Hematopoietic multipotent progenitor cell treated with erythropoietin and hydrocortisone succinate and interleukin-3 and kit ligand, for 15 days (in vitro differentiated cells): ENCODE measurements around the gene DAPK1.

Experiments used
- DNase-seq: peaks from one replicate; pipeline ENCODE4 v3.0.0-alpha.2; 2015; ENCODE audit warnings: low spot score

The DAPK1 gene

DNA sequence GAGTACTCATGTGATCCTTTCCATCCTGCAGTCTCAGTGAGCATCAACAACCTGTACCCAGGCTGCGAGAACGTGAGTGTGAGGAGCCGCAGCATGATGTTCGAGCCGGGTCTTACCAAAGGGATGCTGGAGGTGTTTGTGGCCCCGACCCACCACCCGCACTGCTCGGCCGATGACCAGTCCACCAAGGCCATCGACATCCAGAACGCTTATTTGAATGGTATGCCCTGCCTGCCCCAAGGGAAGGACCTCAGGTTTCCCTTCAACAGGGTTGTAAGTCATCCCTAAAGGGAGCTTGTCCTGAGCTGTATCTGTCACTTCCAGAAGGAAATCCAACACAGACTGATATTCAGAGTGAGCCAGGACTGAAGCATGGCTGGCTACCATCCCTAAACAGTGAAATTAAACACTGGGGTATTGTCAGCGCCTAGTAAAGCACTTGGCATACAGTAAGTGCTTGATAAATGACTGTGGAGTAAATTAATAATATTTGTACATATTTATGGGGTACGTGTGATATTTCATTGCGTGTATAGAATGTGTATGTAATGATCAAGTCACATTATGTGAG, 188.9 kb downstream of the DAPK1 start:
- no peak for DNase-seq

DNA sequence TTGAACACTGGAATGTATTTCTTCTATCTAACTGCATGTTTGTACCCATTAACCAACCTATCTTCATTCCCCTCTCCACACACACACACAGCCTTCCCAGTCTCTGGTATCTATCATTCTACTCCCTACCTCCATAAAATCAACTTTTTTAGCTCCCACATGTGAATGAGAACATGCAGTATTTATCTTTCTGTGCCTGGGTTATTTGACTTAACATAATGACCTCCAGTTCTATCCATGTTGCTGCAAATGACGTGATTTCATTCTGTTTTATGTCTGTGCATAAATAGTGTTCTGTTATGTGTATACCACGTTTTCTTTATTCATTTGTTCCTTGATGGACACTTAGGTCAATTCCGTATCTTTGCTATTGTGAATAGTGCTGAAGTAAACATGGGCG, 189.5 kb downstream of the DAPK1 start:
- DNase-seq = no peak

DNA sequence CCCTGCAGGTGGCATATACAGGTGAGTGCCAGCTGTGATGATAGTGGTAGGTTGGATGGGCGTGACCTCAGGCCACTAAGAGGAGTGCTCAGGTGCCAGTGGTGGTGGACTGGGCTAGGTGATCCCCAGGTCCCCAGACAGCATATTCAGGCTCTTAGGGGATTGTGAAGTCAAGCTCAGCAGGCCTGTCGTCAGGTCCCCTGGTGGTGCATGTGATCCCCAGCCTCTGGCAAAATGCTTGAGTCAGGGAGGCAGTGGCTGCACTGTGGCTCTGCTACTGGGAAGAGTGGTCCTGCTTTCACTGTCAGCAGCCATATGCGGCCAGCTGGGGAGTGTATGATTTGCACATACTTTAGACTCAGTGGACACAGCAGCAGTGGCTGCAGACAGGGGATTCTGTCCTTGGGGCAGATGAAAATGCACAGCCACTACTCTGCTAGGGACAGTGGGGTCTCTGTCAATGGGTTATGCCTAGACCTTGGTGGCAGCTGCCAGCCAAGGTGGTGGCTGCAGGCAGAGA, 196.6 kb downstream of the DAPK1 start:
- DNase-seq = no peak

DNA sequence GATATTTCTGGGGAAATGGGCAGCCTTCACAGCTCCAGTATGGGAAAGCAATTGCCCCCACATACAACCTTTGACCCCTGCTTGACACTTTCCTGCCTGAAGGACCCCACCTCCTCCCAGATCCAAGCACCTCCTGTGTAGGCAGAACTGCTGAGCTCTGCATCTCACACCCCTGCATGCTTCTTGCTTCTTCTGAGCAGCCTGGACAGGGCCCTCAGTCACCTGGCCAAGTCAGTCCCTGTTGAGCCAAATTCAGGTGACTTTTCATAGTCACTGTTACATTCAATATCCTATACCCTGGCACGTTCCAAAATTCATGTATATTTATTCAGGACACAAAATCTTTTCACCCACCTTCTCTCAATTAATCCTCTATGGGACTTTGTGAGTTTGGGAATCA, 197.9 kb downstream of the DAPK1 start:
- no peak for DNase-seq

DNA sequence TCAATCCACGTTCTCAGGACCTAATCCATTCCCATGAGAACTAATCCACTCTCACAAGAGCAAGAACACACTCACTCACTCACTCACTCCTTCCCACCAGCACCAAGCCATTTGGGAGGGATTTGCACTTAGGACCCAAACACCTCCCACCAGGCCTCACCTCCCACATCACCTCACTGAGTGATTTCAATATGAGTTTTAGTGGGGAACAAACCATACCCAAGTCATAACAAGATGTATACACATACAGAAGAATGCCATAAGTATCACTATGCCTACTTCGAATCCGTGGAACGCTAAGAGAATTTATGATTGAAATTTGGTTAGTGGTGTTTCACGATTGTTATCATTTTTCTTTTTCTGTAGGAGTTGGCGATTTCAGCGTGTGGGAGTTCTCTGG, 199.0 kb downstream of the DAPK1 start:
- DNase-seq = no peak

DNA sequence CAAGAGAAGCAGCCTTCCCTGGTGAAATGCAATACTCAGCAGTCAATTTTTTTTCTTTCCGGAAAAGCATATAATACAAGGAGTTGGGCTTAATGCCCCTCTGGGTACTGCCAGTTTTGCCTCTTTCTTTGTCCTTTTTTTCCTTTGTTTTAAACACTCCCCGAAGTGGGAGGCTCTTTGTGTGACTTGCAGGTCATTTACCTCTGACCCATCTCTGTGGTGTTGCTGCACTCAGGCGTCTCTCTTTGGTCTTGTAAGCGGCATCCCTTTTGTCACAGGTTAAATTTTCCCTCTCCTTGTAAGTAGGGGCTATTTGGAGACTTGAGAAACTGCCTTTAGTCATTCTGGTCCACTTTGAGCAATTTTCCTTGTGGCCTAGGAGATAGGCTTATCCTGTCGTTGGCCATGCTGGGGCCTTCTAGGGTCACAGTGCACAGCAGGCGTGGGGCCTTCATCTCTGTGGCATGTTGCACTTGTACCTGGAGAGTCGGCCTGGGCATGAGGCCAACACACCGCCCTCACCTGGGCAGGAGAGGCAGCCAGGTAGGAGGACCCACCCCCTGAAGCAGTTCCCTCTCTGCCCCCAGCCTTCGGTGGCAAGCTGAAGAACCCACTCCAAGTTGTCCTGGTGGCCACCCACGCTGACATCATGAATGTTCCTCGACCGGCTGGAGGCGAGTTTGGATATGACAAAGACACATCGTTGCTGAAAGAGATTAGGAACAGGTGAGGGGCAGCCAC, 200.6 kb downstream of the DAPK1 start:
- no peak for DNase-seq

DNA sequence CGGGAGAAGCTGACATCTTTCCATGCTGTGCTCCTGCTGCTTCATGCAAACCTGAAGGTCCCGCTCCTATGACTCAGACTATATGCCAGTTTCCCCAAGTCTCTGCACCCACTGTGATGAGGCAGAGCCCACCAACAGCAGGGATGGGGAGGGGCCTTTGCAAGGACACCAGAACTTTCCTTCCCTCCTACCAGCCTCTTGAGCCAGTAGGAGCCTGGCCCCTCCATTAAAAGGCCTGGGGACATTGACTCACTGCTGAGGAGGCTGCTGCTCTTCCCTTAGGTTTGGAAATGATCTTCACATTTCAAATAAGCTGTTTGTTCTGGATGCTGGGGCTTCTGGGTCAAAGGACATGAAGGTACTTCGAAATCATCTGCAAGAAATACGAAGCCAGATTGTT, 202.2 kb downstream of the DAPK1 start:
- DNase-seq = no peak

DNA sequence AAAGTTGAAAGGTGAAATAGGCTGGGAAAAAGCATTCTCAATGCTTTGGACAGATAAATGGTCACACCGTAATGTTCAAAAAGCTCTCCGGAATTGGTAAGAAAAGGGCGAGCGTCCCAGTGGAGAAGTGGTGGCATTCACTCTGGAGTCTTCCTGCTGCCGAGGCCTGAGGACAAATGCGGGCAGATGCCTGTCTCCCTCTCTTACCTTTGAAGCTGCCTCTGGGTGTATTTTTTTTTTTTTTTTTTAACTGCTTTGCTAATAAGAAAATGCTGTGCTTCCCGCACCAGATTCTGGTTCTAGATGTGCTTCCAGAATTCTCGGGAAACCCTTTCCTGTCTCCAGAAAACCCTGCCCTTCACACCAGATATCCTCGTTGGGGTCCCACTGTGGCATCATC, 203.8 kb downstream of the DAPK1 start:
- no peak for DNase-seq

DNA sequence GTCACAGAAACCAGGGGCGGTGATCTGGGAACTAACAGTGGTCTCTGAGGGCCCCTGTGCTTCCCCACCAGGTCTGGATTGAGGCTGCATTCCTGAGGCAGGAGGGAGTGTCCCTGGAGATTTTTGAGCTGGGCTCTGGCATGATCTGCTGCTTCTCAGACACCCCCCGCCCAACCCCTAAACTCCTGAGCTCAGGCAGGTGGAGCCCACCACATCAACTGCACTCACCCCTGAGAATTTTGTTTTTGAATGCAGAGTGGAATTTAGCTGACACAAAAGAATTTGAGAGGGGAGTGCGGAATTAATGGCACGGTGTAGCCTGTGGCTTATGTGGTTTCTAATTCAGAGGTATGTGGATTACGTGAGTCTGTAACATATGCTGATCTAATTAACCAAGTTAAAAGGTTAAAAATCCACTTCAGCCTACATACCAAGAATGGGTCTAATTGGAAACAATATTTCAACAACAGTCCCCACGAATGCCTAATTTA, 204.3 kb downstream of the DAPK1 start:
- no peak for DNase-seq

DNA sequence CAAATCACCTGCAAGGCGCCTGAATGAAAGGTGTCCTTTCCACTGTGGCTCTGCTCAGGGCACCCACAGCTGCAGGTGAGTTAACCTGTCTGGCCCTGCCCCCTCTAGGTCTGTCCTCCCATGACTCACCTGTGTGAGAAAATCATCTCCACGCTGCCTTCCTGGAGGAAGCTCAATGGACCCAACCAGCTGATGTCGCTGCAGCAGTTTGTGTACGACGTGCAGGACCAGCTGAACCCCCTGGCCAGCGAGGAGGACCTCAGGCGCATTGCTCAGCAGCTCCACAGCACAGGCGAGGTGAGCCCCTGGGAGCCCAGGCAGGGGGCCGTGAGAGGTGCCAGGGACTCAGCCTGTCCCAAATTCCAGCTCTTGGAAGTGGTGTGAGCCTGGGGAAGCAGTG, 205.3 kb downstream of the DAPK1 start:
- DNase-seq = no peak

DNA sequence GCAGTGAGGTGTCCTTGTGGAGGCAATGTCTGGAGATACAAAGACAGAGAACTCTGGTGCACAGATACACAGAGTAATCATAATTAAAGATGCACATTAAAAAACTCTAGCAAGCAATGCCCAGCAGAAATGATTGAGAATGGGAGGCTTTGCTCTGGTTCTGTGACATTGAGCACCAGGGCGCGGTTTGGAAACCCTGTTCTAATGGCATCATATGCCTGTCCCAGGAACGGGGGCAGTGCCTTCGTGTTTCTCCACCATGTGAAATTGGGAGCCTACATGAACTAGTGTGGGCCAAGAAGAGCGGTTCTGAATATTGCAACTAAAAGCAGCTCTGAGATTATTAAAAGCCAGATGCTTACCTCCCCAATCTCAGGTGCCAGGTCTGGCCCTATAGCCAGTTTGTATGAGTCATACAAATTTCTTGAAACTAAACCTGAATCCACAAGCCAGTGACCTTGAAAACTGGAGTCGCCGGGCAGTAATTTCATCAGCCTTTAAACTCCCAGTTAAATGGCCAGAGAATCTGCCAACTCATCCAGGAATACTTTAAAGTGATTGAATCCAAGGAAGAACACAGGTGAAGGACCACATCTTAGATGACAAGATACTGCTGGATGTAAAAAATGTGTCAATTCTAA, 206.1 kb downstream of the DAPK1 start:
- DNase-seq = no peak

DNA sequence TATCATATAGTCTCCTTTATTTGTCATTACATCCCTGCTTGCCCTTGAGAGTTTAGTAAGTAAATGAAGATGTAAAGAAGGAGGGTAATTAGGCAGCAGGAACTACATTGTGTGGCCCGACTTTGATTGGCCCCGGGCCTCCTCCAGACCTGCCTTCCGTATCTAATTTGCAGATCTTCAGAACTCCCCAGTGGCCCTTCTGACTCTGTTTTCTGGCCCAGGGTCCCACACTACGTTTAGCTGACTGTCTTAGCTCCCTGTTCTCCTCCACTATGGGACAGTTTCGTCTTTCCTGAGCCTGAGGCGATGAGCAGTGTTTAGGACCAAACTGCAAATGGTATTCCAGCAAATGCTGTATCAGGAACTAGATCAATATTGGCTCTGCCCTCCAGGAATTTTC, 206.7 kb downstream of the DAPK1 start:
- DNase-seq = no peak

DNA sequence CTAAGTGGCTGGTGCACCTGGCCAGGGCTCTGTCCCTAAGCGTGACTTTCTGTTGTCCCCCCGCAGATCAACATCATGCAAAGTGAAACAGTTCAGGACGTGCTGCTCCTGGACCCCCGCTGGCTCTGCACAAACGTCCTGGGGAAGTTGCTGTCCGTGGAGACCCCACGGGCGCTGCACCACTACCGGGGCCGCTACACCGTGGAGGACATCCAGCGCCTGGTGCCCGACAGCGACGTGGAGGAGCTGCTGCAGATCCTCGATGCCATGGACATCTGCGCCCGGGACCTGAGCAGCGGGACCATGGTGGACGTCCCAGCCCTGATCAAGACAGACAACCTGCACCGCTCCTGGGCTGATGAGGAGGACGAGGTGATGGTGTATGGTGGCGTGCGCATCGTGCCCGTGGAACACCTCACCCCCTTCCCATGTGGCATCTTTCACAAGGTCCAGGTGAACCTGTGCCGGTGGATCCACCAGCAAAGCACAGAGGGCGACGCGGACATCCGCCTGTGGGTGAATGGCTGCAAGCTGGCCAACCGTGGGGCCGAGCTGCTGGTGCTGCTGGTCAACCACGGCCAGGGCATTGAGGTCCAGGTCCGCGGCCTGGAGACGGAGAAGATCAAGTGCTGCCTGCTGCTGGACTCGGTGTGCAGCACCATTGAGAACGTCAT, 208.5 kb downstream of the DAPK1 start:
- DNase-seq = no peak

DNA sequence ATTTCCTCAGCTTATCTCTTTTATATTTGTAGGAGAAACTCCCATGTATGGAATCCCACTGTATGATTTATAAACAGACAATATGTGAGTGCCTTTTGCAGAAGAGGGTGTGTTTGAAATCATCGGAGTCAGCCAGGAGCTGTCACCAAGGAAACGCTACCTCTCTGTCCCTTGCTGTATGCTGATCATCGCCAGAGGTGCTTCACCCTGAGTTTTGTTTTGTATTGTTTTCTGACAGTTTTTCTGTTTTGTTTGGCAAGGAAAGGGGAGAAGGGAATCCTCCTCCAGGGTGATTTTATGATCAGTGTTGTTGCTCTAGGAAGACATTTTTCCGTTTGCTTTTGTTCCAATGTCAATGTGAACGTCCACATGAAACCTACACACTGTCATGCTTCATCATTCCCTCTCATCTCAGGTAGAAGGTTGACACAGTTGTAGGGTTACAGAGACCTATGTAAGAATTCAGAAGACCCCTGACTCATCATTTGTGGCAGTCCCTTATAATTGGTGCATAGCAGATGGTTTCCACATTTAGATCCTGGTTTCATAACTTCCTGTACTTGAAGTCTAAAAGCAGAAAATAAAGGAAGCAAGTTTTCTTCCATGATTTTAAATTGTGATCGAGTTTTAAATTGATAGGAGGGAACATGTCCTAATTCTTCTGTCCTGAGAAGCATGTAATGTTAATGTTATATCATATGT, 210.3 kb downstream of the DAPK1 start:
- no peak for DNase-seq

DNA sequence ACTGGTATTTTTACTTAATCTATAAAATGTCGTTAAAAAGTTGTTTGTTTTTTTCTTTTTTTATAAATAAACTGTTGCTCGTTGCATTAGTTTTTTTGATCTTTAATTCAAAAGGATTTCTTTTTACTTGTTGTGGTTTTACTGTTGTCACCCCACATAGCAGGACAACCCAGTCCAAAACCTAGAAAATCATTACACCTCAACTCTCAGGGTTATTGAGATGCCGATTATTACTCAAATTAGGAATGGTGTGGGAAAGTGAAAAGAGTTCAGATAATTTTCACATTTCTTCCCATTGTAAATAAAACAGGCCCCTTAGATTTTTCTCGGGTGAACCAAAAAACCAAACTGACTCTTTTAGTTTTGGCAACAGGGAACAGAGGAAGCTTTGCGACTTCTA, 210.9 kb downstream of the DAPK1 start:
- DNase-seq = no peak

DNA sequence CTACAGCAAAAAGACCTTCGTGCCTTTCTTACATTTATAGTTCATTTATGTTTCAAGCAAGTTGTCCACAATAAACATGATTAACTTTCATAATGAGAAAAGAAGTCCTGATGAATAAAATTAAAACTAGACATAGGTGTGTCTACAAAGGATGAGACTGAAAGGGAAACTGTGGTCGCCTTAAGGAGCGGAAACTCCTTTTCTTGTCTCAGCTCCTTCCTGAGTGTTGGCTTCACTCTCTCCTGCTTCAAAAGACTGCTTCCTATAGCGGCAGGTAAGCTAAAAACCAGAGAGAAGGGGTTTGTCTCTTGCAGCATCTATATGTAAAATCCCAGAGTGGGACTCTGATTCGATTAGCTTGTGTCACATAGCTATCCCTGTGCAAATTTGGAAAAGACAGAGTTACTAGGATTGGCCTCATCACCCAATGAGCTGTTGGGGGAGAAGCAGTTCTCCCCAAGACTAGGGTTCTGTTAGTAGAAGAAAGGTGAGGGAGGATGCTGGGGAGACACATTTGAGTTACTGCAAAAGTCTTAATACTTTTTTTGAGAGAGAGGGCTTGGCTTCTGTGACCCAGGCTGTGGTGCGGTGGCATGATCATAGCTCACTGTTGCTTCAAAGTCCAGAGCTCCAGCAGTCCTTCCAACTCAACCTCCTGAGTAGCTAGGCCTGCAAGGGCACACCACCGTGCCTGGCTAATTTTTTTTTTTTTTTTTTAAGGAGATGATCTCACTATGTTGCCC, 211.5 kb downstream of the DAPK1 start:
- no peak for DNase-seq

DNA sequence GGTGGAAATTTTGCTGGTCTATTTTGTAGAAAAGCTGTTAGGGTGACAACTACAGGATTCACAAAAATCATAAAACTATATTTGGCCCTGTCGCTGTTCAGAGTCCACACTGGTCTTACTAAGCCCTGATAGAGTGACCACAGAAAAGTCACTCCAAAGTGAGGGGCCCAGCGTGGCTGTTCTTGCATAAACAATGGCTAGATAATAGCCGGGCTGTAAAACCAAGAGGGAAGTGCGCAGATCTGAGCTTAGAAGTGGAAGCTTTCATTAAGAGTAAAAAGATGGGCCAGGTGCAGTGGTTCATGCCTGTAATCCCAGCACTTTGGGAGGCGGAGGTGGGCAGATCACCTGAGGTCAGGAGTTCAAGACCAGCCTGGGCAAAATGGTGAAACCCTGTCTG, 212.8 kb downstream of the DAPK1 start:
- no peak for DNase-seq

DNA sequence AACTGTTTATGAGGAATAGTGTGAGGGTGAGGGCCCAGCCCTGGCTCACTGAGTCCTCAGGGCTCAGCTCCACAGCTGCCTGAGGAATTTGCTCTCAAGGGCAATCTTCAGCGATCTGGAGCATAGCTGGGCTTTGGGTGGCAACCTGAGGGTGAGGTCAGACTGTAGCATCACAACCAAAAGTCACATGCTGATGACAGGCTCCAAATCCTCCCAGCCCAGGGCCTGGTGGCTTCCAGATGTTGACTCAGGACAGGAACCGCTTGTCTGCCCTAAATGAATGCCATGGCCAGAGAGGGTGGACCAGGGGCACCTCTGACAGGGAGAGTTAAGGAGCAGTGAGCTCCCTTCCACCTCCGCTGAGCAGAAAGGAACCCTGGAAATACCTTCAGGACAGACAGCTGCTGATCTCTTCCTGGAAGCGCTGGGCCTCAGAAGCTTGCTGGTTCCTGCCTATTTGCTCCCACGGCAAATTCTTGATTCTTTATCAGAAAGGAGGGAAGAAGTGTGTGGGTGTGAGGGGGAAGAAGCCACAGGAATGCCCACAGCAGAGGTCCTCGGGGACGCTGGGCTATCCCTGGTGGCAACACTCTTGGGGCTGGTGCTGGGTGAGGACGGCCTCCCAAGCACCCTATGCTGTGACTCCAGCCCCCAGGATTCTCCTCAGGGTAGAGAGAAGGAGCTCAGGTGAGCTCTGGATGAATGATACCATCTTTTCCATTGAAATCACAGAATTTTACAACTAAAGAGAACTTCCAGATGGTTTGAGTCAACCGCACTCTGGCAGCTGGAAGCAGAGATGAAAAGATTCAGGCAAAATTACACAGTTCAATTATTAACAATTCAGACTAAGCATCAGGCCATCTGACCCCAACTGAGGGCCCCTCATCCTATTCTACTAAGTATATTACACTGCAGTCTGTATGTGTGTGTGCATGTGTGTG, 214.5 kb downstream of the DAPK1 start:
- peak; percentile 78 for DNase-seq

DNA sequence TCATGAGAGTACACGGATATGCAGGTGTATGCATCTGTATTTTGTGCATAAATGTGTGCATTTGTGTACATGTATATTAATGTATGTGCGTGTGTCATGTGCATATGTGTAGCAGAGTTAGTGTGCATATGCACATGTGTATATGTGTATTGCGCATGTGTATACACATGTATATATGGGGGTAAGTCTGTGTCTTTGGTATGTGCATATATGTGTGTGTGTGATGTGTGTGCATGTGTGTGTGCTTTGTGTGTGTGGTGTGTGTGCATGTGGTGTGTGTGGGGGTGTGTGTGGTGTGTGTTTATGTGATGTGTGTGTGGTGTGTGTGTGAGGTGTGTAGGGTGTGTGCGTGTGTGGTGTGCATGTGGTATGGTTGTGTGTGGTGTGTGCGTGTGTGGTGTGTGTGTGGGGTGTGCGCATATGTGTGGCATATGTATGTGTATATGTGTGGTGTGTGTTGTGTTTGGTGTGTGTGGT, 215.2 kb downstream of the DAPK1 start:
- no peak for DNase-seq
